ENCODE data around the gene PGAP2. TPM values are rescaled to one million over a fixed set of nuclear protein-coding genes. Genes with fewer than 3 reads are reported as not detected.
A peak's percentile ranks its signal among the peaks of the same experiment; 100 is the strongest.

The PGAP2 gene
- total RNA-seq, 3 donors from 2014 or later: 12.3 to 24.3 (median 20.6) TPM

DNA sequence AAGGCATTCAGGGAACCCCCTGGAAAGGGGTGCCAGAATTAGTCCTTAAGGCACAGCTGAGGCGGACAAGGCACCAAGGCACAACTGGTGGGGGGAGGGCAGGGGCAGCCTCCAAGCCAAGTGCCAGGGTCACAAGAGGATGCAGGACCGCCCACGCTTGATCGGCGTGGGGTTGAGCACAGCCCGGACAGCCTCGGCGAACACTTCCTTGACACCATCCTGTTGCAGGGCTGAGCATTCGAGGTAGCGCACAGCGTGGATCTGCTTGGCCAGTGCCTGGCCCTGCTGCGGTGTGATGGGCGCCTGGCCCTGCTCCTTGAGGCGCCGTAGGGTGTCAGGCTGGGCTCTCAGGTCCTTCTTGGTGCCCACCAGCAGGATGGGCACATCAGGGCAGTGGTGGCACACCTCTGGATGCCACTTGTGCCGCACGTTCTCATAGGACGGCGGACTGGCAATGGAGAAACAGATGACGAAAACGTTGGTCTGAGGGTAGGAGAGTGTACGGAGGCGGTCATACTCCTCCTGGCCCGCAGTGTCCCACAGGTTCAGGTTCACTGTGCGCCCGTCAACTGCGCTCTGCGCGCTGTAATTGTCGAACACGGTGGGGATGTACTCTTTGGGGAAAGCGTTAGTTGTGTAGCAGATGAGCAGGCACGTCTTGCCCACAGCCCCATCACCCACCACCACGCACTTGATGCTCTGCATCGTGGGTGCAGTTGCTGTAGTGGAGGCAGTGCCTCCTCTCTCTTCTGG, 19.2 kb downstream of the PGAP2 start:
- intact Hi-C loops (cut with DNase I; ENCODE audit: low total_unique reads): no loop called here
- H3K27me3 ChIP-seq: no peaks in the 10 kb centered on the region
- TF ChIP-seq, protein P1, sequence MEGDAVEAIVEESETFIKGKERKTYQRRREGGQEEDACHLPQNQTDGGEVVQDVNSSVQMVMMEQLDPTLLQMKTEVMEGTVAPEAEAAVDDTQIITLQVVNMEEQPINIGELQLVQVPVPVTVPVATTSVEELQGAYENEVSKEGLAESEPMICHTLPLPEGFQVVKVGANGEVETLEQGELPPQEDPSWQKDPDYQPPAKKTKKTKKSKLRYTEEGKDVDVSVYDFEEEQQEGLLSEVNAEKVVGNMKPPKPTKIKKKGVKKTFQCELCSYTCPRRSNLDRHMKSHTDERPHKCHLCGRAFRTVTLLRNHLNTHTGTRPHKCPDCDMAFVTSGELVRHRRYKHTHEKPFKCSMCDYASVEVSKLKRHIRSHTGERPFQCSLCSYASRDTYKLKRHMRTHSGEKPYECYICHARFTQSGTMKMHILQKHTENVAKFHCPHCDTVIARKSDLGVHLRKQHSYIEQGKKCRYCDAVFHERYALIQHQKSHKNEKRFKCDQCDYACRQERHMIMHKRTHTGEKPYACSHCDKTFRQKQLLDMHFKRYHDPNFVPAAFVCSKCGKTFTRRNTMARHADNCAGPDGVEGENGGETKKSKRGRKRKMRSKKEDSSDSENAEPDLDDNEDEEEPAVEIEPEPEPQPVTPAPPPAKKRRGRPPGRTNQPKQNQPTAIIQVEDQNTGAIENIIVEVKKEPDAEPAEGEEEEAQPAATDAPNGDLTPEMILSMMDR (IDR thresholded peaks at IDR 0.05): no peak
- no peak for TF ChIP-seq POLR2A (IDR thresholded peaks at IDR 0.05)
- H3K4me3 ChIP-seq: no peak overlapping the region
- no peaks in the 10 kb centered on the region for H3K4me1 ChIP-seq
- no peaks in the 10 kb centered on the region for H3K9me3 ChIP-seq
- no peak overlapping the region for H3K27ac ChIP-seq
- DNase-seq (ENCODE audit: low spot score in 2 of 2): no peak
- H3K36me3 ChIP-seq: no peaks in the 10 kb centered on the region

DNA sequence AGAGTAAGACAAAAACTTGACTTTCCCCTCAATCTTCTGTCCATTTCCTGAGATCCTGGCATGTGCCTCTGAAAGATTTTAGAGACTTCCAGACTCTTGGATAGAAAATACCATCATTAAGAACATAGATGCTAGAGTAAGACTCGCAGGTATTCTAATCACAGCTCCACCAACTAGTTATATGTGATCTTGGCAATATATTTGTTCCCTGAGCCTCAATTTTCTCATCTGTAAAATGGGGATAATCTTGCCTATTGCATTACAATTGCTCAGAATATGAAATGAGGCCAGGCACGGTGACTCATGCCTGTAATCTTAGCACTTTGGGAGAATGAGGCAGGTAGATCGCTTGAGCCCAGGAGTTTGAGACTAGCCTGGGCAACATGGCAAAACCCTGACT, 21.7 kb downstream of the PGAP2 start:
- Histone ChIP-seq H3K4me1 (no peaks in the 10 kb centered on the region), H3K9me3 (no peaks in the 10 kb centered on the region), H3K27me3 (no peaks in the 10 kb centered on the region), H3K36me3 (no peaks in the 10 kb centered on the region), H3K27ac (no peak overlapping the region), H3K4me3 (no peak overlapping the region)
- DNase-seq (ENCODE audit: low spot score in 2 of 2): no peak
- TF ChIP-seq POLR2A (IDR thresholded peaks at IDR 0.05): no peak
- TF ChIP-seq, protein P1 (IDR thresholded peaks at IDR 0.05): no peak
- TF ChIP-seq POLR2AphosphoS5 (IDR thresholded peaks at IDR 0.05): no peak
- intact Hi-C loops (cut with DNase I; ENCODE audit: low total_unique reads): no loop called here

DNA sequence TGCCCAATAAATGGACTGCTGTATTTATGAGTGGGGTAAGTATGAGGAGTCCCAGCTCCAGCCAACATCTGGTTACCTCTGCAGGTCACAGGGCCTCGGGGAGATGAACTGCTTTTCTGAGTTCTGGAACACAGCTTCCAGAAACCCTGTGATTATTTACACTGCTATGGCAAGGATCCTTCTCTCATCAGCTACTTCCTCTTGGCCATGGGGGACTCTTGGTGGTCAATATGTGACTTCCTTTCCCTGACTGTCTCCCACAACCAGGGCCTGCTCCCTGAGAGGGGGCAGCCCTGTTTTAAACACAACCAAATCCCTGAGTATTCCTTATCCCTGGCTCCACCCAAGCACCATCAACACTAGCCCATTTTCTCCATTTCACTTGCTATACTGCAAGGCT, 22.4 kb downstream of the PGAP2 start:
- no peak for DNase-seq (ENCODE audit: low spot score in 2 of 2)
- intact Hi-C loops (cut with DNase I; ENCODE audit: low total_unique reads): no loop called here
- Histone ChIP-seq H3K4me1 (no peaks in the 10 kb centered on the region), H3K4me3 (no peak overlapping the region), H3K9me3 (no peaks in the 10 kb centered on the region), H3K36me3 (no peaks in the 10 kb centered on the region), H3K27me3 (no peaks in the 10 kb centered on the region), H3K27ac (no peak overlapping the region)
- TF ChIP-seq, protein P1 (IDR thresholded peaks at IDR 0.05): no peak
- no peak for TF ChIP-seq POLR2A (IDR thresholded peaks at IDR 0.05)
- TF ChIP-seq POLR2AphosphoS5 (IDR thresholded peaks at IDR 0.05): no peak

DNA sequence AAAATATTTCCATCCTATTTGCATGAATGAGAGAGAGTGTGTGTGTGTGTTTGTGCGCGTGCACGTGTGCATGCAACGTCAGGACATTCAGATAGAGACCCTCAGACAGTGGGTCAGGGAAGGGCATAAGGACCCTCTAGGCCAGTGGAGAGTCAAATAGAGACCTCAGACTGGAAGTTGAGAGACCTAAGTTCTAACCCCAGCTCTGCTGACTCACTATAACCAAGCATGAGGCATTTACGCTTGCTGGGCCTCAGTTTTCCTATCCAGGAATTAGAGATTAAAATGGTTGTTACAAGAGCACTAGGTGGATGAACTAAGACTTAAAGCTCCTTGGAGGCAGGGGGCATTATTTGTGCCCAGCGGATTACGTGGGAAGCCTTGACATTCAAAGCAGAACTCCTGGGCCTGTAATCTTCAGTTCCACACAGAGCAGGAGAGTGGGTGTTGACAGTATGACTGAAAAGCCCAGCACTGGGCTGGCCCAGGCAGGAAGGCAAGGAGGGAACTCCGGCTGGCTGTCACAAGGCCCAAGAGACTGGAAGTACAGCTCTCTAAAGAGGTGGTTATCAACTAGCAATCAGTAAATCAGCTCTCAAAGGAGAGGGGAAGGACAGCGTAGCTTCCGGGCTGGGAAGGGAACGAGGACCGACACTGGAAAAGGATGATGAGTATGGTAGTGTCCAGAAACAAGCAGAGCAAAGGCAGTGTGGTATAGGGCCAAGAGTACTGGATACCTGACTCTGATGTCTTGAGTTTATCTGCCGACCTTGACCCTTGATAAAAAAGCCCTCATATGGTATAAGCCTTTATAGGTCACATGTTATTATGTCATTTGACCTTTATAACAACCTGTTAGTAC, 23.2 kb downstream of the PGAP2 start:
- TF ChIP-seq, protein P1 (IDR thresholded peaks at IDR 0.05): no peak
- TF ChIP-seq POLR2AphosphoS5 (IDR thresholded peaks at IDR 0.05): no peak
- no peak for TF ChIP-seq POLR2A (IDR thresholded peaks at IDR 0.05)
- Histone ChIP-seq H3K27me3 (no peaks in the 10 kb centered on the region), H3K4me3 (no peak overlapping the region), H3K9me3 (no peaks in the 10 kb centered on the region), H3K27ac (peak overlapping the region in 1 of 2 donors; percentile 32), H3K36me3 (no peaks in the 10 kb centered on the region), H3K4me1 (no peaks in the 10 kb centered on the region)
- intact Hi-C loops (cut with DNase I; ENCODE audit: low total_unique reads): no loop called here
- DNase-seq (ENCODE audit: low spot score in 2 of 2): no peak

DNA sequence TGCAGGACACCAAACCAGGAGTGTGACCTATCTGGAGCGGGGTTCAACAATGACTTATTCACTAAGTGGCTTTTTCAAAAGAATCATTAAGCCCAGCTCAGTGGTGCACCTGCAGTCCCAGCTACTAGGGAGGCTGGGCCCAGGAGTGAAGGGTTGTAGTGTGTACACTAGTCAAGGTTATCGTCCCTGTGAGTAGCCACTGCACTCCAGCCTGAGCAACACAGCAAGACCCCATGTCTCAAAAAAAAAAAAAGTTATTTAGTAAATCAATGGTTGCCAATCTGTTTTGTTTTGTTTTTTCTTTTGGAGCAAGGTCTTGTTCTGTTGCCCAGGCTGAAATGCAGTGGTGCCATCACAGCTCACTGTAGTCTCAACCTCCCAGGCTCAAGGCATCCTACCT, 24.5 kb downstream of the PGAP2 start:
- no peaks in the 10 kb centered on the region for H3K9me3 ChIP-seq
- H3K27me3 ChIP-seq: no peaks in the 10 kb centered on the region
- no peaks in the 10 kb centered on the region for H3K4me1 ChIP-seq
- no peak for DNase-seq (ENCODE audit: low spot score in 2 of 2)
- H3K27ac ChIP-seq: peak overlapping the region; percentile 11 to 34
- intact Hi-C loops (cut with DNase I; ENCODE audit: low total_unique reads): no loop called here
- H3K36me3 ChIP-seq: no peaks in the 10 kb centered on the region
- H3K4me3 ChIP-seq: no peak overlapping the region
- no peak for TF ChIP-seq POLR2AphosphoS5 (IDR thresholded peaks at IDR 0.05)
- TF ChIP-seq, protein P1 (IDR thresholded peaks at IDR 0.05): no peak
- TF ChIP-seq POLR2A (IDR thresholded peaks at IDR 0.05): no peak
